BLaER1 treated with 17β-estradiol and CSF1 and Interleukin-3, amounts not matched to agents 10 nM and 100 nM (cell line): ENCODE data around the gene PDE3A.
"Not testable (repeated sequence)": the region's sequence is repeated elsewhere in the genome, so short reads cannot be mapped to it uniquely, and the experiment has no call there.

Experiments
- H3K27ac ChIP-seq, 11 experiments: shearing (Covaris generic); formaldehyde crosslinking; 2 replicates each; pipeline ENCODE4 v1.8.1; 2022
- H3K27me3 ChIP-seq, 11 experiments: shearing (Covaris generic); formaldehyde crosslinking; 2 replicates each; pipeline ENCODE4 v1.8.1; 2022
- H3K36me3 ChIP-seq, 11 experiments: shearing (Covaris generic); formaldehyde crosslinking; 2 replicates each; pipeline ENCODE4 v1.8.1; 2022
- H3K4me1 ChIP-seq, 10 experiments: shearing (Covaris generic); formaldehyde crosslinking; 2 replicates each; pipeline ENCODE4 v1.8.1; 2022
- H3K4me2 ChIP-seq, 11 experiments: shearing (Covaris generic); formaldehyde crosslinking; 2 replicates each; pipeline ENCODE4 v1.8.1; 2022
- H3K4me3 ChIP-seq, 10 experiments: shearing (Covaris generic); formaldehyde crosslinking; 2 replicates each; pipeline ENCODE4 v1.8.1; 2022
- H3K9ac ChIP-seq, 11 experiments: shearing (Covaris generic); formaldehyde crosslinking; 2 replicates each; pipeline ENCODE4 v1.8.1; 2022
- H3K9me3 ChIP-seq, 11 experiments: shearing (Covaris generic); formaldehyde crosslinking; replicated peaks in 1 of 11; 2 replicates each; pipeline ENCODE4 v1.8.1; 2022
- H4K20me1 ChIP-seq, 11 experiments: shearing (Covaris generic); formaldehyde crosslinking; 2 replicates each; pipeline ENCODE4 v1.8.1; 2022
- Cebpa-rat ChIP-seq, 11 experiments: shearing (Covaris generic); IDR thresholded peaks; 2 replicates each; pipeline ENCODE4 v1.8.1; 2022

The PDE3A gene

DNA sequence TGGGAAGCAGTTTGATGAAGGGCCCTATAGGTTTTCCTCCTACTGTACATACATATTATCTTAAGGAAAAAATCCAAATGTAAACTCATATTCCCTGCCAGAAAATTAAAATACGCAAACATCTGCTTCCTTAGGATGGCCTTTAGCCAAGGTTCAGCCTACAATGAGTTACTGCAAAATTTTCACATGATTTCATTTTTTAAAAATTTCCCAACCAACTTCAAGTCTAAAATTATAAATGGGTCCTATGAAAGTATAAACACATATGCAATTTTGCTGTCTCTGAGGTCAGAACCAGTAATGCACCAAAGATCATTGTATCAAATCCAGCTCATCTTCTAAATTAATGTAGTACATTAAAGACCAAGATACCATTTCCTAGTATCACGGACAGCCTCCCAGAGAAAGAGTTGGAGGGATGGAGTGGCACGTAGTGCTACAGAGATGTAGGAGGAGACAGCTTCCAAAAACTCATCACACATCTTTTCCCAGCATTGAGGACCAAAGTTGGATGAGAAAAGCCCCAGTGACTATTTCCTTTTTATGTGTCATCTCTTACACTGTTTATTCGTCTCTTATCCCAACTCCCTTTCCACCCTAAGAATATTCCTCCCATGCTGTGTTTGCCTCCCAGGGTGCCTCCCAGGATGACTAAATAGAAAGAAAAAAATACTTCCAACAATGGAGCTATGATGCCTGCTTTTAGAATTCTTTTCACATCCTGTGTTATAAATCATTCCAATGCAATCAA lies 234.5 kb downstream of the PDE3A start:
- H3K9me3 ChIP-seq, result no peaks in the 10 kb centered on the region
- H3K27me3 ChIP-seq, result no peaks in the 10 kb centered on the region
- no peak overlapping the region for H3K4me3 ChIP-seq
- TF ChIP-seq Cebpa-rat (IDR thresholded peaks at IDR 0.05), result no peak
- H3K4me1 ChIP-seq, result peaks cover 0 to 10% (median 0%) of the 10 kb centered on the region in 10 experiments; a peak in 2 of 20 replicates
- H3K4me2 ChIP-seq, result no peak overlapping the region
- H4K20me1 ChIP-seq, result no peaks in the 10 kb centered on the region
- no peak overlapping the region for H3K27ac ChIP-seq
- H3K36me3 ChIP-seq, result no peaks in the 10 kb centered on the region
- no peak overlapping the region for H3K9ac ChIP-seq

- Histone ChIP-seq H3K9me3 (no peaks in the 10 kb centered on the region), H3K4me3 (no peak overlapping the region), H4K20me1 (no peaks in the 10 kb centered on the region), H3K36me3 (no peaks in the 10 kb centered on the region), H3K9ac (no peak overlapping the region), H3K4me1 (0 out of 20 replicates have a peak, but pooled peaks cover 0 to 4% (median 0%) of the 10 kb centered on the region in 10 experiments), H3K27me3 (no peaks in the 10 kb centered on the region), H3K27ac (no peak overlapping the region), H3K4me2 (no peak overlapping the region)
- no peak for TF ChIP-seq Cebpa-rat (IDR thresholded peaks at IDR 0.05)
Observed at GRCh38 chr12:20604408-20605067, 236.2 kb downstream of the PDE3A start.

- H3K9me3 ChIP-seq, H3K36me3 ChIP-seq, H3K9ac ChIP-seq, H3K4me2 ChIP-seq, H3K27ac ChIP-seq, H4K20me1 ChIP-seq, H3K27me3 ChIP-seq, H3K4me3 ChIP-seq, H3K4me1 ChIP-seq: not testable (repeated sequence)
Observed at GRCh38 chr12:20615020-20615419, 246.7 kb downstream of the PDE3A start.

- Histone ChIP-seq H3K27ac (no peak overlapping the region), H3K9ac (no peak overlapping the region), H3K27me3 (no peaks in the 10 kb centered on the region), H4K20me1 (no peaks in the 10 kb centered on the region), H3K36me3 (no peaks in the 10 kb centered on the region), H3K4me1 (no peaks in the 10 kb centered on the region), H3K9me3 (no peaks in the 10 kb centered on the region), H3K4me3 (no peak overlapping the region), H3K4me2 (no peak overlapping the region)
- no peak for TF ChIP-seq Cebpa-rat (IDR thresholded peaks at IDR 0.05)
Observed at GRCh38 chr12:20616093-20616492, 247.8 kb downstream of the PDE3A start.

DNA sequence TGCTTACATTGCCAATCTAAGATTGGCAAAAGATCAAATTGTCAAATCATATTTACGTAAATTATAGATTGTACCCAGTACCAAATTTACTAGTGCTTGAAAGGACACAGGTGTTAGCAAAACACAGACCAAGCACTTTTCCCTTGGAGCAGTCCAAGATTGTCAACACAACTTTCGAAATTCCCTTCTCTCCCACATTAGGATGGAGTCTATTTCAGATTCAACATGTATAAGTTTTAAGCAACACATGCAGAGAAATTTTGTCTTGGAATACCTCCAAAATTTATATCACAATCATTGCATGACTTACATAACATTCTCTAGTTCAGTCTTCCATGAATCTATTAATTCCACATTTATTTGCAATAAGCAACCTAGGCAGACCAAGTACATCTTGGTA lies 251.9 kb downstream of the PDE3A start:
- Histone ChIP-seq H3K4me2 (no peak overlapping the region), H3K36me3 (no peaks in the 10 kb centered on the region), H3K27me3 (no peaks in the 10 kb centered on the region), H3K9me3 (no peaks in the 10 kb centered on the region), H3K27ac (no peak overlapping the region), H3K4me1 (peaks cover 0 to 8% (median 0%) of the 10 kb centered on the region in 10 experiments; a peak in 6 of 20 replicates), H4K20me1 (no peaks in the 10 kb centered on the region), H3K4me3 (no peak overlapping the region), H3K9ac (no peak overlapping the region)
- TF ChIP-seq Cebpa-rat (IDR thresholded peaks at IDR 0.05), result no peak

DNA sequence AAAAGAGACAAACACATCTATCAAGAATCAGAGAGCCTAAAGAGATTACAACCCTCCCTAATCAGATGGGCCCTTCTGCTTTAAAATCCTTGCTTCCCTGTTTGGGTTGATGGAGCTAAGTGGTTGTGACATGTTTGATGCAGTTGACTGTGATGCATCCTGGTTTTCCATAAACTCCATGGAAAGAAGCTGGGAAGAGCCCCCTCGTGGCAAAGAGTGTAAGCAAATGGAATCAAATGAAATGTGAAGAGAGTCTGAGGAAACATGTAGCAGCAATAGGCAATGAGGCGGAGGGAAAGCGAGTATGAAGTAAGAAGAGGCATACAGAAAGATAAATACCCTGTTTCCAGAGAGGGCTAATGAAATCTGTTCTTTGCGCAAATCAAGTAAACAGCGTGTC lies 256.4 kb downstream of the PDE3A start:
- no peak overlapping the region for H3K9ac ChIP-seq
- no peak for TF ChIP-seq Cebpa-rat (IDR thresholded peaks at IDR 0.05)
- H3K36me3 ChIP-seq, result no peaks in the 10 kb centered on the region
- no peak overlapping the region for H3K4me3 ChIP-seq
- H3K9me3 ChIP-seq, result no peaks in the 10 kb centered on the region
- no peak overlapping the region for H3K4me2 ChIP-seq
- no peaks in the 10 kb centered on the region for H4K20me1 ChIP-seq
- no peak overlapping the region for H3K27ac ChIP-seq
- H3K27me3 ChIP-seq, result no peaks in the 10 kb centered on the region
- H3K4me1 ChIP-seq, result peaks cover 0 to 8% (median 0%) of the 10 kb centered on the region in 10 experiments; a peak in 6 of 20 replicates

DNA sequence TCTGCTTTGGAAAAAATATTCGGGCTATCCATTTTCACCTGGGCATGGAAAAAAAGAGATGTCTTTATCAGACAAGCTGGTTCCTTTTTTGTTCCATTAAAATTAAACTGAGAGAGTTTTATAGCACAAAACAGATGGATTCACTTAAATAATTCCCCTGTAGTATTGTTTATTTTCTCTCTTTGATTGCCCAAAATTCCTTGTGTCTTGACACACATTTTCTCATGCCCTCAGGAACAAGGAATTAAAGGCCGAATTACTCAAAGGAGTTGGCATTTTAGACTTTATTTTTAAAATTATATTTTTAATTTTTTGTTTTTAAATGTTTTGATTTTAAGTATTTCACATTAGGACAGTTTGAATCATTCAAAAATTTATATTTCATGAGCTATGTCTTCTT lies 257.2 kb downstream of the PDE3A start:
- no peak for TF ChIP-seq Cebpa-rat (IDR thresholded peaks at IDR 0.05)
- H3K4me2 ChIP-seq, result no peak overlapping the region

DNA sequence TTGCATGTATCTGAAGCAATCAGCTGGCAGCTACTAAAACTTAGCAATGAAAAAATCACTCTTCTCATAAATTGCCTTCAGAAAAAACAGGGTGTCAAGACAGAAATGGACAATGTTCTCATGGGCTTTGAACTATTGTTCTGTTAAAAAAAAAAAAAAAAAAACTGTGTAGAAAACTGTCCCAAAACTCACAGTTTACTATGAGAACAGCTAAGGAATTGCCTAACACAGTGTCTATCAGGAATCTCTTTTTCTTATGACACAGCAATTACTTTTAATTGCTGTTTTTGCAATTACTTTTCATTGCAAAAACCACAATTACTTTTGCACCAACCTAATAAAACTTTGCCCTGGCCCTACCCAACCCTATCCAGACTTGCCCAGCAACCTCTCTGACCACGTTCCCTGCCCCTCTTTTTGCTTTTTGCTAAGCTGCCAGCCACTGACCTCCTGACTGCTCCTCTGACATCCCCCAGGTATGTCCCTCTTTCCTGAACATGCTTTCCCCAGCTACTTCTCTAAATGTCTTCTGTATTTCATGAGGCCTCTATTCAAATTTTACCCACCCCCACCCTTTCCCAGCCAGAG lies 258.8 kb downstream of the PDE3A start:
- Histone ChIP-seq H3K27ac (no peak overlapping the region), H4K20me1 (no peaks in the 10 kb centered on the region)

More for the DNA sequence above, 257.2 kb downstream of the PDE3A start:
- Histone ChIP-seq H3K4me3 (no peak overlapping the region), H3K27ac (no peak overlapping the region), H4K20me1 (no peaks in the 10 kb centered on the region), H3K4me1 (peaks cover 0 to 8% (median 0%) of the 10 kb centered on the region in 10 experiments; a peak in 6 of 20 replicates), H3K9me3 (no peaks in the 10 kb centered on the region), H3K9ac (no peak overlapping the region), H3K36me3 (no peaks in the 10 kb centered on the region), H3K27me3 (no peaks in the 10 kb centered on the region)

DNA sequence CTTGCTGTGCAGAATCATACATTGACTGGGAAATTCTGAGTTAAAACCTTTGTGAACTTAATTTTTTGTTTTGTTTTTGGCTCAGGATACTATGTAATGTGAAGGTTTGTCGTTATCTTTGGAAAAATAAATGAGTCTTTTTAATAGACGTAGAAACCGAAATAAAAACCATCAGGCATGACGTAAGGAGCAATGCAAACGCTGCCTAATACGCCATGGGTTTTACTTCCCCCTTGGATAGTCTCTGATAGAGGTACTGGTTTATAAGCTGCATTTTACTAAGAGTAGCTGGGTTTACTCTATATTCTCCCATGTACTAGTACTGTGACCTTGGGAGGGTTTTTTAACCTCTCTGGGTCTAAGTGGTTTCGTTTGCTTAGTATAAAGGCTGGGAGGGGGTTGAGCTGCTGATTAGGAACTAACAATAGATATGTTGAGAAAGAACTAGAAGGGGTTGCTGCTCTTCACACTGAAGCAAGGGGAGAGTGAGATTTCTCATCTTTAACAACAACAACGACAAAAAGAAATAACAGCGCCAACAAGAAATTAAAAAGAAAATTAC lies 260.0 kb downstream of the PDE3A start:
- H3K4me2 ChIP-seq, result no peak overlapping the region
- no peak overlapping the region for H3K9ac ChIP-seq
- TF ChIP-seq Cebpa-rat (IDR thresholded peaks at IDR 0.05), result no peak
- peaks cover 0 to 8% (median 0%) of the 10 kb centered on the region in 10 experiments; a peak in 1 of 20 replicates for H3K4me1 ChIP-seq
- H3K4me3 ChIP-seq, result no peak overlapping the region
- no peaks in the 10 kb centered on the region for H3K9me3 ChIP-seq
- no peak overlapping the region for H3K27ac ChIP-seq
- H4K20me1 ChIP-seq, result no peaks in the 10 kb centered on the region
- no peaks in the 10 kb centered on the region for H3K27me3 ChIP-seq
- no peaks in the 10 kb centered on the region for H3K36me3 ChIP-seq

More for the DNA sequence above, 258.8 kb downstream of the PDE3A start:
- Histone ChIP-seq H3K36me3 (no peaks in the 10 kb centered on the region), H3K4me2 (no peak overlapping the region), H3K9ac (no peak overlapping the region), H3K4me1 (peaks cover 0 to 4% (median 2%) of the 10 kb centered on the region in 10 experiments; a peak in 7 of 20 replicates), H3K9me3 (no peaks in the 10 kb centered on the region), H3K4me3 (no peak overlapping the region), H3K27me3 (no peaks in the 10 kb centered on the region)
- no peak for TF ChIP-seq Cebpa-rat (IDR thresholded peaks at IDR 0.05)
